ENCODE measurements around the gene CNOT4.

- TF ChIP-seq POLR2AphosphoS5 (IDR thresholded peaks at IDR 0.05), result no peak
- TF ChIP-seq CTCF (IDR thresholded peaks at IDR 0.05), result no peak
- TF ChIP-seq POLR2A (IDR thresholded peaks at IDR 0.05), result no peak
Observed at GRCh38 chr7:135388616-135389015, 121.3 kb downstream of the CNOT4 start.

Data from prostate gland (tissue), 2 donors.